Stimulated activated CD8-positive, alpha-beta memory T cell treated with anti-CD3 and anti-CD28 coated beads, Interleukin-12 subunit alpha, Interleukin-12 subunit beta, amount 100 ng/mL, for 1 hour (primary cell): Measurements from ENCODE around the gene CCDC12.
"Not testable (repeated sequence)": the region's sequence is repeated elsewhere in the genome, so short reads cannot be mapped to it uniquely, and the experiment has no call there.

ENCODE experiments used
- DNase-seq: peaks from one replicate; pipeline ENCODE4 v3.0.0-alpha.2; 2020; ENCODE audit warnings: low read depth

Gene CCDC12

GRCh38 chr3:46978985-46979944, 2.7 kb upstream of the CCDC12 start, which contains the start of gene NBEAL2:
Gene NBEAL2, plus strand, starts transcription at chr3:46979666. Its CDS starts 196 bp downstream, at chr3:46979862.
- peak; percentile 92 for DNase-seq

DNA sequence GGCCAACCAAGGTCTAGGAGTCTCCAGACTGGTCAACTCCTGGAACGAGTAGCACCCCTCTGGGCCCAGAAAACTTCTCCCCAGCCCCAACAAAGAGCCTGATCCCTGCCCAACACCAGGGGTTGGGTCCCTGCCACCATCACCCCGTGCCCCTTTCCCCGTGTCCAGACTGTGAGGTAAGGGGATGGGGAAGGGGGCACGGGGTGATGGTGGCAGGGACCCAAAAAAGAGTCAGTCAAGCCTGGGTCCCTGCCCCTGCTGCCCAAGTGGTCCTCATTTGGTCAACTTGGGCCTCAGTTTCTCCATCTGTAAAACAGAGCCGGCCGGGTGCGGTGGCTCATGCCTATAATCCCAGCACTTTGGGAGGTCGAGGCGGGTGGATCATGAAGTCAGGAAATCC, 1.8 kb upstream of the CCDC12 start:
- DNase-seq: no peak

GRCh38 chr3:46977811-46978195, 1.3 kb upstream of the CCDC12 start:
- DNase-seq: no peak

- DNase-seq: no peak
These were observed 1.9 kb downstream of the CCDC12 start for GRCh38 chr3:46974421-46975171.

DNA sequence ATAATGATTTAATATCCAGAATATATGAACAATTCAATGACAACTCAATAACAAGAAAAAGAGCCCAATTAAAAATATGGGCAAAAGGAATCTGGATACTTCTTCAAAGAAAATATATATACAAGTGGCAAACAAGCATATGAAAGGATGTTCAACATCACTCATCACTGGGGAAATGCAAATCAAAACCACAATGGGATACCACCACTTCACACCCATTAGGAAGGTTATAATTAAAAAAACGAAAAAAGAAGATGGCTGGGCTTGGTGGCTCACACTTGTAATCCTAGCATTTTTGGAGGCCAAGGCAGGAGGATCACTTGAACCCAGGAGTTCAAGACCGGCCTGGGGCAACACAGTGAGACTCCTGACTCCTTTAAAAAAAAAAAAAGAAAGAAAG, 4.1 kb downstream of the CCDC12 start:
- no peak for DNase-seq

- DNase-seq: no peak
These were observed 4.8 kb downstream of the CCDC12 start for GRCh38 chr3:46971742-46972141.

GRCh38 chr3:46971151-46971550, 5.4 kb downstream of the CCDC12 start:
- no peak for DNase-seq

- DNase-seq: no peak
These were observed 6.0 kb downstream of the CCDC12 start for GRCh38 chr3:46970391-46971091.

DNA sequence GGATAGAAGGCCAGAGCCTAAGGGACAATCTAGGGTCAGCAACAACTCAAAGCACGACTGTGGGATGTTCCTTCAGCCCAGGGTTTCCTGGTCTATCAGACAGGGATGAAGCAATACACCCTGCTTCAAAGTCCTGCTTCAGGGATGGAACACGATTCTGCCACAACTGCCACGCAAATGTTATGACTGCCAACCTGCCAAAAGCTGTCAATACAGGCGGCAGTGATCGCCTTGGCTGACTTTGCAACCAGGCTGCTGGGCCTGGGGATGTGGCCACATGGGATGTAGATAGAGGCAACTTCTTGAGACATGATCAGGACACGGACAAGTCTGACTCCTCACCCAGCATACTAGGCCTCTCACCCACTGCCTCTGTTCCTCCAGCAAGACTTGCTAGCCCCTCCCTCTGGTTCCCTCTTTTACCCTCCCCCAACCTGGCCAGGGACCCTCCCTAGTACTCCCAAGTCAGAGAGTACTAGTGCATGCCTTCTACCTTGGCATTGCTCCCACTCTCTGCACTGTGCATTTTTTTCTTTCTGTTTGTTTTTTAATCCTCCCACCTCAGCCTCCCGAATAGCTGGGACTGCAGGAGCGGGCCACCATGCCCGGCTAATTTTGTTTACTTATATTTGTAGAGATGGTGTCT, 7.6 kb downstream of the CCDC12 start:
- no peak for DNase-seq

DNA sequence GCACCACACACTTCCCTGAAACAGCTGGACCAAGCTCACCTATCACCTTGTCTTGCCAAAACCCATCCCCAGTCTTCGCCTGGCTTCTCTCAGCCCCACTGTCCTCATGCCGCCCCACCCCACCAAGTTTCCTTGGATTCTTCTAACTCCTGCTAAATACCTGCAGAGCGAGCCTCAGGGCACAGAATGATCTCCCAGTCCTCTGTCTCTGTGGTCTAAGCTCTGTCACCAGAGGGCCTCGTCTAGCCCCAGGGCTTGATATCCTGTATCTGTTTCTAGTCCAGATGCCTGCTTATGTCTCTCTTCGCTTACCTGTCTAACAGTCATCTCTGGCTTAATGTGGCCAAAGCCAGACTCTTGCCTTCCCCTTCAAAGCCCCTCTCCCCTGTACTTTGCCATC, 9.7 kb downstream of the CCDC12 start:
- no peak for DNase-seq

DNA sequence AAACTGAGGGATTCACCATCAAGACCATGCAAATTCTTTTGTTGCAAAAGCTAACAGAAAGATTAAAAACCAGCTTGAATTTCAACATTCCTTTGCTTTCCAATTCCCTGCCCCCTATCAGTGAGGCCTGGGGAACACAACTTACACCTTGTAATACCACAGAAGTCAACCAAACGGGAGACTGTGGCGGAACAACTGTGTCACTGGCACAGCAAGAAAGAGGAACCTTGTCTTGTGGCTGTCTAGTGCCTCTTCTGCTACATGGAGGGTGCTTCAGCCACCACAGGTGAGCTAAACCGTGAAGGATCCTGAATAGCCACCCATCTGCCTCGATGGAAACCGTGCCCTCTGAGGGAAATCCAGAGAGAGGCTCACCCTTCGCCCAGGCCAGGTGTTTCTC, 11.4 kb downstream of the CCDC12 start:
- DNase-seq: no peak

- not testable (repeated sequence) for DNase-seq
These were observed 12.4 kb downstream of the CCDC12 start for GRCh38 chr3:46964038-46964590.

- DNase-seq: no peak
These were observed 13.6 kb downstream of the CCDC12 start for GRCh38 chr3:46962990-46963389.

- no peak for DNase-seq
These were observed 14.1 kb downstream of the CCDC12 start for GRCh38 chr3:46962427-46962826.

- no peak for DNase-seq
These were observed 15.7 kb downstream of the CCDC12 start for GRCh38 chr3:46960835-46961234.

- DNase-seq: no peak
These were observed 16.4 kb downstream of the CCDC12 start for GRCh38 chr3:46960081-46960701.

DNA sequence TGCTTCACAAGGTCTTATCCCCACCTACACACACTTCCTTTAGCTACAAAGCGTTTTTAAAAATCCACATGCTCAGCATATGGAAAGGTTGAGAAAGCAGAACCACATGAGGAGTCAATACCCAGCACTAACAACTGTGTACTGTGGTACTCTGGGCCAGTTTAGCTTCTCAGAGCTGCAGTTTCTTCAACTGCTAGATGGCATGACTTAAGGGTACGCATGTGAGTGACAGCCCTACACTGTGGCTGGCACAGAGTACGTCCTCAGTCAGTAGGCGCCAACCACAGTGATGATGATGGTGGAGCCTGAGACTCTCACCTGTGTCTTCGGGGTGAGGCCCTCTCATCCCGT, 17.4 kb downstream of the CCDC12 start:
- no peak for DNase-seq

DNA sequence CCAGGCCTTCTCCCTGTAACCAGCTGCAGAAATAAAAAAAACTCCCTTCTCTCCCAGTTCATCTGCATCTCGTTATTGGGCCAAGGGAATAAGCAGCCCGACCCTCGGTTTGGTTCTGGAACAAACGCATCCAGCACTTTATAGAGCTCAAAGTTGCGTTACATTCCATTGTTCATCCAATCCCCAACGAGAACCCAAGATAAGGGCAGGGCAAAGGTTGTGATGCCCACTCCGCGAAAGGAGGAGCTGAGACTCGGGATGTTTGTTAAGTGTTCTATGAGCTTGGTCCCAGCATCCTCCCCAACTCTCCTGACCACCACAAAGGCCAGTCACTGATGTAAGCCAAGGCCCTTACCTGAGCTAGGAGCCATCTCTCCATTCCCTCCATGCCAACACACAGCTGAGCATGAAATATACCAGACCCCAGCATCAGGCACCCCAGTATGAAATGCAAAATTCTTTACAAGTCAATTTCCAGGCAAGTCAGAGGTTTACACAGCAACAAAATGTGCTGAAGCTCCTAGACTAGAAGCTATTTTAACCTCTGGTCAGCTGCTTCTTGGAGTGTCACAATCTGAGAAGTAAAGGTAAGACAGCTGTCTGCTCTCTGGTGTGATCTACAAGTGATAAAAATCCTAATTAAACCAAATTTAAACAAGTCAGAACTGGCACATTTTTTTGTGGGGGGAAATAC, 17.9 kb downstream of the CCDC12 start:
- no peak for DNase-seq

DNA sequence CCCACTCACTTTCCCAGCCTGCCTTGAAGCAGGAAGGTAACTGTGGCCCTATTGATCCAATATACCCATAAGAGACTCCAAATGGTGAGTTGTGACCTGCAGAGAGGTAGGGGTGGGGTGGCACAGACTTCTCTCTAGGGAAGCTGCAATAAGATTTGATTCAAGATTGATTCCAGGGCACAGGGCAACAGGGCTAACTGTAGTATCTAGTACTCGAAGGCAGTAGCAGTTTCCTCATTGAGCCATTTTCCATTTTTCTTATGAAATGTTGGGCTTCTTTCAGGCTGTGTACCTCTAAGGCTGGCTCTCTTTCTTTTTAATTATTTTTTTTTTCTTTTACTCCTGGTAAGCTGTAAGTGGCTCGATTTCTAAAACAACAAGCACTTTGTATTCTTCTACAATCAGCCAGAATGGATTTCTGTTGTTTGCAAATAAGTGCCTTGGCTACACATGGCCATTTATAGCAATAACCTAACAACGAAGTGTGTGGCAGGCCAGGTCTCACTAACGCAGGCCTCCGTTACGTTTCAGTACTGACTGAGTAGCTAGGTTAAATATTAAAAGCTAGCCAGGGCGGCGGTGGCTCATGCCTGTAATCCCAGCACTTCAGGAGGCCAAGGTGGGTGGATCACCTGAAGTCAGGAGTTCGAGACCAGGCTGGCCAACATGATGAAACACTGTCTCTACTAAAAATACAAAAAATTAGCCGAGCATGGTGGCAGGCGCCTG, 19.3 kb downstream of the CCDC12 start:
- no peak for DNase-seq

DNA sequence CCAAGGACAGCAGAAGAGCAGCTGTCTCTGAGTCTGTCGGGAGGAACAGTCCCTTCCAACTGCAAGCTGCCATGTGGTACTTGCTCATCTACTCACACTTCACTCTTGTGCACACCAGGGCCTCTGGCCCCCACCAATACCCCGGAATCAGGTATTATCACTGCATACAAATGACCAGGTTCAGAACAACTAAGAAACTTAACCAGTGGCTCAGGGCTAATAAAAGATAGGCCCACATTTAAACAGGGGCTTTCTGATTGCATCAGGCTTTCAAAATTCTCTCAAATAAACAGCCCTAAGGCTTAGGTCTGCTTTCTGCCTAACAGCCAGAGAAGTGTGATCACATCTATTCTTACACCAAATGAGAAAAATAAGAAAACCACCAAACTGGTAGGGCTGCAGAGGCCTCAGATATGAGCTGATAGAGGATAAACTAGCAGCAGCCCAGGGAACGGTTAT, 20.7 kb downstream of the CCDC12 start:
- no peak for DNase-seq
